ENCODE measurements around the gene HMGN2.

HMGN2 gene

DNA sequence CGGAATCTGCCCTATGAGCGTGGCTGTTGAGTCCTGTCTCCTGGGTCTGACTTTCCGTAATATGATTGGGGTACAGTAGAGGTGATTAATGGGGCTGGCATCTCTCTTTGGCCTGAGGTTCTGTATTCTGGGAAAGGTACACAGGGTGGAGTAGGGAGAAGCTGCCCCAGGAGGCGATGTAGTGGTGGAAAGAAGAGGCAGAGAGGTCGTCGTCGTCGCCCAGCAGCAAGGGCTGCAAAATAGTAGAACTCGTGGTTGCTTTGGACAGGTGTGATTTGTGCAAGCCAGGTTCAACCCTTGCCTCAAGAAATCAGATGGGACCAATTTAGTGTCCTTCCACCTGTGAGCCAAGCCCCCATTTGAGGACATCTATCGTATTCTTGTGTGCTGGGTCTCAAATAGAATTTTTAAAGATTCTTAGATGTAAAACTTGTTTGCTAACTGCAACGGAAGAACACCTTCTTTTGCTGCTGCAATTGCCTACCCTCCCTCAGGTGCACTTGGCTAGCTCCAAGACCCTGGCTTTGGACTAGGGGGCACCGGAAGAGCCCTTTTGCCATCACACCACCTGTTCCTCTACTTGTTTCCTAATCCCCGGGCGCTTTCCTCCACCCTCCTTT, 1.3 kb upstream of the HMGN2 start:
- TF ChIP-seq GATA3 (IDR thresholded peaks at IDR 0.05; ENCODE audit: low read depth, low read length) (no peak), GATA2 (IDR thresholded peaks at IDR 0.05; ENCODE audit: low read depth, low read length) (no peak)

DNA sequence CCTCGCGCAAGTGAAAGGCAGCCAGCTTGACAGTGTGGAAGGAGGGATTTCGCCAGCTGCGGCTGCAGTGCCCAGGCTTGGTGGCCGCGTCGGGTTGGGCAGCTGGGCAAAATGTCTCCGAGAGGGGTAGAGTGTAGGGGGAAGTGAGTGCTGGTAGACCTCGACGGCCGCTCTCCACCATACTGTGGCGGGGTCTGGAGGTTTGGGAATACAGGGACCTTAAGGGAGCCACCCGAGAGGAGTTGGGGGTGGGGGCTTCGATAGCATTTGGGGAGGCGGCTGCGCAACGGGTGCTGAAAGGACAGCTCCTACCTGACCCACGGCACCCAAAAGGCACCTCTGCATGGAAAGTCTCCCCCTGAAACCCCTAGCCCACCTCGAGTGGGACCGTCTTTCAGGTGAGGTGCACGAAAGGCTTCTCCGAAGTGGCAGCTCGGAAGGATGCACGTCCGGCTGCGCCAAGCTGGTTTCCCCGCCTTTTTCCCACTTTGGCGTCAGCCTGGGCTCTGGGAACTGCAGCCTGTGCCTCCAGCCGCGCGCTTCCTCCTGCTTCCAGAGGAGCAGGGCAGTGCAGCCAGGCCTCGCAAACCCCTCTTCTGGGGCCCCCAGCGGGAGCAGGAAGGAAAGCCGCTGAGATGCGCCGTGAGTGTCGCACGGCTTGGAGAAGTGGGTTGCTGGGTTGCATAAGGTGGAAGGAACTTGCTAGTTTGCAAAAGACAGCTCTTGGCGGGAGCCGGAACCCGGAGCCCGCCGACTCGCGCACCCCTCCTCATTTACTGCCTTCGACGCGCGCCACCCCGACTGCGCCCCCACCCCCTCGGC, 531 bp upstream of the HMGN2 start:
- no peak for TF ChIP-seq GATA3 (IDR thresholded peaks at IDR 0.05; ENCODE audit: low read depth, low read length)
- no peak for TF ChIP-seq GATA2 (IDR thresholded peaks at IDR 0.05; ENCODE audit: low read depth, low read length)

DNA sequence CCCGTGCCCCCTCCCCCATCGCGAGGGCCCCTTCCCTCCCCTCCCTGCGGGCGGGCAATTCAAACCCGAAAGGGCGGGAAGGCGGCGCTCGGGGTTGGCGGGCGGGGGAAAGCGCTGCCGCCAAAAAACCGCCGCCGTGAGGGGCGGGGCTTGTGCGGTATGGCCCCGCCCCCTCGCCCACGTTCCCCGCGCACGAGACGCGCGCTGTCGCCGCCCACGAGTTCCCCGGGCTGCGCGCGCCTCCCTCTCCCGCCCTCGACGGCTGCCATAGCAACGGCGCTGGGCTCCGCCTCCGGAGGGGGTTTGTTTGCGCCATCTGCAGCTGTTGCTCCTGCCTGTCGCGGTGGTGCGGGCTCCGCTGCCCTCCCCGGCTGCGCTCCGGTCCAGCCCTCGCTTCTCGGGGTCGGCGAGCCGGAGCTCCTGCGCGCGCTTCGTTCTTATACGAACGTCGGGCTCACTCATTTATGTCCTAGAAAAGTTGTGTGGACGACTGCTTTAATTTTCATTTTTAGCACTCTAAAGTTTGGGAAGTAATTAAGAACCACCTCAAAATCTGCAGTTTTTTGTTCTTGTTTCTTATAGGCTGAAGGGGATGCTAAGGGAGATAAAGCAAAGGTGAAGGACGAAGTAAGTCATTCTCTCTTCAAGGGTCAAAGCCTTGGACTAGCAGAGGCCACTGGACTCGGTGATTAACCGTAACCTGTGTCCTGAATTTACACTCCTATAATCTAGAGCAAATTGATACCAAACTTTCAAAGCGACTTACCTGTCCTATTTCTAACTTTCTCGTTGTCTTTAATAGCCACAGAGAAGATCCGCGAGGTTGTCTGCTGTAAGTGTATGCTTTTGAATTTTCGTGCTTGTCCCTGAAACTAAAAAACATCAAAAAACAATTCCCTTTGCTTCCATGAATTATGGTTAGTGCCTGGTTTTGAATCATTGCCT, 933 bp downstream of the HMGN2 start:
- TF ChIP-seq GATA3 (IDR thresholded peaks at IDR 0.05; ENCODE audit: low read depth, low read length) (no peak), GATA2 (IDR thresholded peaks at IDR 0.05; ENCODE audit: low read depth, low read length) (no peak)

DNA sequence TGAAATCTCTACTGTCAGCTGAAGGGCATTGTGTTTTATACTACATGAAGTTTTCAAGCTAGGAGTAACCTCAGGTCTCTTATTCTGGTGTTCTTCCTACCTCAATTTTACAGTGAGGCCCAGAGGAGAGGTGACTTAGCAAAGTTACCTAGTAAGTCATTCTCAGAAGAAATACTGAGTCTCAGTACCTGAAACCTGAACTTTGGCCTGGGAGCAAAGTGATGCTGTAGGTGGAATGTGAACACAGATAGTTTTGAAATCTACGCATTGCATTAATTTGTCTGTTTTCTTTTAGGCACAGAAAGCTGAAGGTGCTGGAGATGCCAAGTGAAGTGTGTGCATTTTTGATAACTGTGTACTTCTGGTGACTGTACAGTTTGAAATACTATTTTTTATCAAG, 2.6 kb downstream of the HMGN2 start:
- no peak for TF ChIP-seq GATA2 (IDR thresholded peaks at IDR 0.05; ENCODE audit: low read depth, low read length)
- TF ChIP-seq GATA3 (IDR thresholded peaks at IDR 0.05; ENCODE audit: low read depth, low read length): no peak

DNA sequence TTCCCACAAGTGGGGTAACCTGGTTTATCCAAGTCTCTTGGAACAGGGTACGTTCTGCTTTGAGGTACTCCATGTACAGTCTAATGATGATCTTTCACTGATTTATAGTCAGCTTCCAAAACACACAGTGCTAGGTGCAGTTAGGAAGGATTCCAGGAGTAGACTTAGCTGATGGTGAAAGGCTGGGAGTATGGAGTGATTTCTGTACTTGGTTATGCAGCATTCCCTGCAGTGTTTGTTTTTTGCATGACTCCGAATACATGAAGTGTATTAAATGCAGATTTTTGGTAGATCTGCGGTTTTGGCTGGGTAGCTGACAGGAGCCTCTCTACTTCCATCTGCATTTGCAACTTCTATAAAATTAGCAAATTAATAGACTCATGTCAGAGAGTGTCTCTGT, 3.7 kb downstream of the HMGN2 start:
- TF ChIP-seq GATA3 (IDR thresholded peaks at IDR 0.05; ENCODE audit: low read depth, low read length) (no peak), GATA2 (IDR thresholded peaks at IDR 0.05; ENCODE audit: low read depth, low read length) (no peak)

DNA sequence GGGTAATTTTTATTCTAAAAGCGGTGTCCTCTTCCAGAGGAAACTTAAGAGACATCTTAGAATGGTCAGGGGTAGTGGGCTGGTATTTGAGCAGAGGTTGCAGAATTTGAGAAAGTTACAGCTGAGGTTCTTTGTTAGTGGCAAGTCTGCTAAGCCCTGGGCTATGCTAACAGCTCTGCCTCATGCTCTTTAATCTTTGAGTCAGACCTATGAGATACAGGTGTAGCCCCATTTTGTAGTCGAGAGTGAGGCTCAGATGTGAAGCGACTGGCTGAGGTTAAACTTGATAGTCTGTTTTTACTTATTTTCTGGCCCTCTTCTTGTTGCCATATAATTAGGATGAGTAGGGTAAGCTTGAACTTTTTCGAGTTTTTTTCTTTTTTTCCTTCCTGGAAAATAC, 4.7 kb downstream of the HMGN2 start:
- TF ChIP-seq GATA2 (IDR thresholded peaks at IDR 0.05; ENCODE audit: low read depth, low read length): no peak
- no peak for TF ChIP-seq GATA3 (IDR thresholded peaks at IDR 0.05; ENCODE audit: low read depth, low read length)

DNA sequence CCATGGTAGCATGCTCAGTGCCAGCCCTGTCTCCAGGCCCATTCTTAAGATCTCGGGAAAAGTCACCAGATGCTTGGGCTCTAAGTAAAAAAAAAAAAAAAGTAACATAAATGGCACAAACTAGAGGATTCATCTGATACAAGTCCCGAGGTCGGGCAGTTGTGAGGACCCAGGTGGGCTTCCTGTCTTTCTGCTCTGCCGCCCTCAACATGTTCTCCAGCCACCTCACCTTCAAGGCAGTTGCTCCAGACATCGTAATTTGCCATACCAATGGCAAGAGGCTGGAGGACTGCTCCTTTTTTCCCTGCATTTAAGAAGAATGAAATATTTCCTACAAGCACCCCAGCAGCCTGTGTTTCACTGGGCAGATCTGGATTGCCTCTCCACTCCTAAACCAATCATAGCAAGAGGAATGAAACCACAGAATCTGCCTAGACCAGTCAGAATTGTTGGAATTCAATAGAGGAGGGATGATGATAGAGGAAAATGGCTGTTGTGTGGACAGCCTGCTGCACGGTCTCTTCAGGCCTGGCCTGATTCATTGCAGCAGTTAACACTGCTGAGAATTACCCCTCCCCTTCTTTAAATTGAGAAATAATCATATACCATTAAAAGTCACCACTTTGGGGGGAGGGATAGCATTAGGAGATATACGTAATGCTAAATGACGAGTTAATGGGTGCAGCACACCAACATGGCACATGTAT, 5.4 kb downstream of the HMGN2 start:
- no peak for TF ChIP-seq GATA2 (IDR thresholded peaks at IDR 0.05; ENCODE audit: low read depth, low read length)
- no peak for TF ChIP-seq GATA3 (IDR thresholded peaks at IDR 0.05; ENCODE audit: low read depth, low read length)

DNA sequence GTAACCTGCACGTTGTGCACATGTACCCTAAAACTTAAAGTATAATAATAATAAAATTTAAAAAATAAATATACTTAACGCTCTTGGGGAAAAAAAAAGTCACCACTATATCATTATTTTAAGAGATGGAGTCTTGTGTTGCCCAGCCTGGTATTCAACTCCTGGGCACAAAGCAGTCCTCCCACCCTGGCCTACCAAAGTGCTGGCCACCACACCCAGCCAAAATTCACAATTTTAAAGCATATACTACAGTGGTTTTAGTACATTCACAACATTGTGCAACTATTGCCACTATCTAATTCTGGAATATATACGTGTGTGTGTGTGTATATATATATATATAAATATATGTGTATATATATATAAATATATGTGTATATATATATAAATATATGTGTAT, 5.9 kb downstream of the HMGN2 start:
- TF ChIP-seq GATA2 (IDR thresholded peaks at IDR 0.05; ENCODE audit: low read depth, low read length) (no peak), GATA3 (IDR thresholded peaks at IDR 0.05; ENCODE audit: low read depth, low read length) (no peak)

DNA sequence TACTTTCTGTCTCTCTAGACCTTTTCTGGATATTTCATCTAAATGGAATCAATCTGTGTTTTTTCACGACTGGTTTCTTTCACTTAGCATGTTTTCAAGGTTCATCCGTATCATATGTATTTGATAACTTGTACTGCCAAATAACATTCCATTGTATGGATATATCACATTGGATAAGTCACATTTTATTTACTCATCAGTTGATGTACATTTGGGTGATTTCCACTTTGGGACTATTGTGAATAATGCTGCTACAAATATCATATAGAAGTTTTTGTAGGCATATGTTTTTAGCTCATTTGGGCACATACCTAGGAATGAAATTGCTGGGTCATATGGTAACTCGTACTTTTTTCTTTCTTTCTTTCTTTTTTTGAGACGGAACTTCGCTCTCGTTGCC, 6.7 kb downstream of the HMGN2 start:
- TF ChIP-seq GATA2 (IDR thresholded peaks at IDR 0.05; ENCODE audit: low read depth, low read length): no peak
- TF ChIP-seq GATA3 (IDR thresholded peaks at IDR 0.05; ENCODE audit: low read depth, low read length): no peak

DNA sequence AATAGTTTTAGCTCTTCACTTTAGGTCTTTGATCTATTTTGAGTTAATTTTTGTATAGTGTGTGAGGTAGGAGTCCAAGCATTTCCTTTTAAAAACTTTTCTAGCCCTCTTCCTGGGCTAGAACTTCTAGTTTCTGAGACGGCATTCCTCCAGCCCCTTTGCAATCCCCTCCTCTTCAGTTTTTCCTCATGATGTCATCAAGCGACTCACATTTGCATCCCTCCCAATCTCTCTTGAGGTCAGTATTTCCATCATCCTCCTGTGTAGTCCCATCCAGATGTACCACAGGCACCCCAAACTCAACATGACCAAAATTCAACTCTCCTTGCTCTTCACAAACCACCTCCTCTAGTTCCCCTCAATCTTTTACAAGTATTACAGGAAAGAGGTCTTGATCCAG, 10.7 kb downstream of the HMGN2 start:
- TF ChIP-seq GATA2 (IDR thresholded peaks at IDR 0.05; ENCODE audit: low read depth, low read length): no peak
- no peak for TF ChIP-seq GATA3 (IDR thresholded peaks at IDR 0.05; ENCODE audit: low read depth, low read length)

DNA sequence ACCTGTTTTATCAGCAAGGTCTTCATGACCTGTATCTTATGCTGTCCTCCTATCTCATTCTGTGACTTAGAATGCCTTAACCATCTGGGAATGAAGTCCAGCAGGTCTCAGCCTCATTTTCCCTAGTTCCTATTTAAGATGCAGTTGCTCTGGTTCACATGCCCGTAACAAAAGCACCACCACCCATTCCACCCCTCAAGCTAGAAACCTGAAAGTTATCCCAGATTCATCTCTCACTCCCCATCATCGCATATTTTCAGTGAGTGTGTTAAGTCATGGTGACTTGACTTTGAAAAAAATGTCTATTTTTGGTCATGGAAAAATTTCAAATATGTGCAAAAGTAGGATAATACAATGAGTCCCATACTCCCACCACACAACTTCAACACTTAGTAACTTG, 11.7 kb downstream of the HMGN2 start:
- TF ChIP-seq GATA2 (IDR thresholded peaks at IDR 0.05; ENCODE audit: low read depth, low read length) (no peak), GATA3 (IDR thresholded peaks at IDR 0.05; ENCODE audit: low read depth, low read length) (no peak)

DNA sequence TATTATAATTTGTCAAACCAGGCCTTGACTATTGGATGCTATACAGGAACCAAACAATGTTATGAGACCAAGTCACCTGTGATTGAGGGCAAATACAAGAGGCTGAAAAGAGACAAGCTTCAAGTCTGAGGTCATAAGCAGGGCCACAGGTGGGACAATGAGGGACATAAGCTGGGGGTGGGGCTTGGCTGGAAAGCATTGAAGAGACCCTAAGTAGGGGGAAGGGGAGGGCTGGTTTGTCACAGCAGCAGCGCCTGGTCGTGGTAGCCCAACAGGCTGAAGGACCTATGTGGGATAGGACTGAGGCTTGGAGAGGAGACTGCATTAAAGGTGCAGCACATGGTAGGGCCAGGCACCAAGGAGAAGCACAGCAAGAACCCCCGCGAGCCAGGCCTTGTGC, 17.9 kb downstream of the HMGN2 start:
- TF ChIP-seq GATA3 (IDR thresholded peaks at IDR 0.05; ENCODE audit: low read depth, low read length) (no peak), GATA2 (IDR thresholded peaks at IDR 0.05; ENCODE audit: low read depth, low read length) (no peak)

DNA sequence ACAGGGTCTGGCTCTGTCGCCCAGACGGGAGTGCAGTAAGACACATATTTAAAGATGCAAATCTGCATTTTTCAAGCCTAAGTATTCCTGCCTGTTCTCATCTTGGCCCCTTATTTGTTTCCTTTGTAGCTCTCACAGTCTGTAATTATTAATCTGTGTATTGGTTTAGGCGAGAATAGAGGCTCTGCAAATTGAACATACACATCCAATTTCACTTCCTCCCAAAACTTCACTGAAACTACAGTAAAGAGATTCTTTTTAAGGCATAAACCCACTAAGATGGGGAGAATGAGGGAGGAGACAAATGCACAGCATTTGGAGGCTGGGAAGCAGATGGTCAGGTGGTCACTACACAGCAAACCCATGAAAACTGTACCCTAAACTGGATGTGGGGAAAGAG, 21.0 kb downstream of the HMGN2 start:
- no peak for TF ChIP-seq GATA3 (IDR thresholded peaks at IDR 0.05; ENCODE audit: low read depth, low read length)
- TF ChIP-seq GATA2 (IDR thresholded peaks at IDR 0.05; ENCODE audit: low read depth, low read length): no peak

DNA sequence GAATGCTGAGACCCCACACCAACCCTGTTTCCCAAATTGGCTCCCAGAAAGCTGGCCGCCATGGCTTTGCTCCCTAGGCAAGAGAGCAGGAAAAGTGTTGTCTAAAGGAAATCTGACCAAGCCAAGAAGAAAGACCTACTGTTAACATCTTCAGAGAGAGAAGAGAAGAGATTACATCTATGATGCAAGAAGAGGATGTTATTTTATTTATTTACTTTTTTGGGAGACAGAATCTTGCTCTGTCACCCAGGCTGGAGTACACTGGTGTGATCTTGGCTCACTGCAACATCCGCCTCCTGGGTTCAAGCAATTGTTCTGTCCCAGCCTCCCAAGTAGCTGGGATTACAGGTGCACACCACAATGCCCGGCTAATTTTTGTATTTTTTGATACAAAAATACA, 21.7 kb downstream of the HMGN2 start:
- no peak for TF ChIP-seq GATA3 (IDR thresholded peaks at IDR 0.05; ENCODE audit: low read depth, low read length)
